Liver (tissue), 9 donors: ENCODE measurements around the gene MCF2. TPM values are rescaled to one million over a fixed set of nuclear protein-coding genes. Genes with fewer than 3 reads are reported as not detected.

ENCODE experiments used
- DNase-seq: peaks from one replicate; pipeline ENCODE4 v3.0.0-alpha.2; 2017; ENCODE audit warnings: low spot score
- H3K27ac ChIP-seq, 2 donors: one replicate each; pipeline ENCODE4 v1.7.0; 2013; ENCODE audit warnings: inconsistent platforms in 2 of 2, low read length in 2 of 2, control low read depth in 1 of 2, low read depth in 1 of 2, mild to moderate bottlenecking in 1 of 2
- H3K27me3 ChIP-seq, 4 donors: one replicate each; pipeline versions ENCODE4 v1.6.1 to v1.7.0; 2013; ENCODE audit warnings: low read length in 3 of 4, inconsistent platforms in 1 of 4, mild to moderate bottlenecking in 1 of 4, moderate library complexity in 1 of 4; ENCODE audit not compliant: control insufficient read depth in 4 of 4, insufficient read depth in 4 of 4
- H3K36me3 ChIP-seq, 4 donors: one replicate each; pipeline versions ENCODE4 v1.6.1 to v1.7.0; 2013; ENCODE audit warnings: low read length in 3 of 4, mild to moderate bottlenecking in 3 of 4, low read depth in 1 of 4, moderate library complexity in 1 of 4; ENCODE audit not compliant: control insufficient read depth in 4 of 4, insufficient read depth in 3 of 4
- H3K4me1 ChIP-seq, 4 donors: one replicate each; pipeline versions ENCODE4 v1.6.1 to v1.7.0; 2013; ENCODE audit warnings: low read length in 3 of 4, mild to moderate bottlenecking in 3 of 4, moderate library complexity in 1 of 4; ENCODE audit not compliant: control insufficient read depth in 4 of 4, insufficient read depth in 4 of 4
- H3K4me3 ChIP-seq, 3 donors: one replicate each; pipeline versions ENCODE4 v1.6.1 to v1.7.0; 2013; ENCODE audit warnings: low read length in 3 of 3, control low read depth in 1 of 3, low read depth in 1 of 3, mild to moderate bottlenecking in 1 of 3
- H3K9ac ChIP-seq, 2 donors: one replicate each; pipeline ENCODE4 v1.7.0; 2013; ENCODE audit warnings: low read length in 2 of 2, mild to moderate bottlenecking in 2 of 2, moderate library complexity in 2 of 2, control low read depth in 1 of 2, low read depth in 1 of 2
- H3K9me3 ChIP-seq, 4 donors: one replicate each; pipeline versions ENCODE4 v1.6.1 to v1.7.0; 2013; ENCODE audit warnings: low read length in 3 of 4; ENCODE audit not compliant: control insufficient read depth in 4 of 4
- ATF3 ChIP-seq: IDR thresholded peaks from 2 replicates; pipeline ENCODE4 v1.6.1; 2016; ENCODE audit warnings: antibody characterized with exemption
- CTCF ChIP-seq: fragments of 150-350 bp; IDR thresholded peaks from 2 replicates; pipeline ENCODE4 v1.5.1; 2017; ENCODE audit warnings: improper control_type of control experiment, low read depth, low read length; ENCODE audit not compliant: missing input control
- EGR1 ChIP-seq, 2 donors: IDR thresholded peaks; 2 replicates each; pipeline ENCODE4 v1.6.1; 2016 to 2018; ENCODE audit warnings: antibody characterized with exemption in 2 of 2, low read depth in 2 of 2
- FOXA1 ChIP-seq: IDR thresholded peaks from 2 replicates; pipeline ENCODE4 v1.6.1; 2016; ENCODE audit warnings: antibody characterized with exemption
- FOXA2 ChIP-seq: IDR thresholded peaks from 2 replicates; pipeline ENCODE4 v1.6.1; 2016; ENCODE audit warnings: antibody characterized with exemption
- GABPA ChIP-seq, 2 donors: IDR thresholded peaks in 1 of 2; conservative IDR thresholded peaks in 1 of 2; 2 replicates each; pipeline ENCODE4 v1.6.1; 2016; ENCODE audit warnings: antibody characterized with exemption in 2 of 2, mild to moderate bottlenecking in 1 of 2, moderate library complexity in 1 of 2
- HNF4A ChIP-seq, 2 donors: conservative IDR thresholded peaks; 2 replicates each; pipeline ENCODE4 v1.6.1; 2016; ENCODE audit warnings: antibody characterized with exemption in 2 of 2, mild to moderate bottlenecking in 2 of 2
- HNF4G ChIP-seq: IDR thresholded peaks from 2 replicates; pipeline ENCODE4 v1.6.1; 2016; ENCODE audit warnings: antibody characterized with exemption
- JUND ChIP-seq, 2 donors: IDR thresholded peaks; 2 replicates each; pipeline ENCODE4 v1.6.1; 2016; ENCODE audit warnings: antibody characterized with exemption in 2 of 2
- MAX ChIP-seq: IDR thresholded peaks from 2 replicates; pipeline ENCODE4 v1.6.1; 2016; ENCODE audit warnings: antibody characterized with exemption
- NR2F2 ChIP-seq: IDR thresholded peaks from 2 replicates; pipeline ENCODE4 v1.6.1; 2016; ENCODE audit warnings: antibody characterized with exemption
- RAD21 ChIP-seq, 2 donors: IDR thresholded peaks; 2 replicates each; pipeline ENCODE4 v1.6.1; 2016; ENCODE audit warnings: antibody characterized with exemption in 2 of 2, mild to moderate bottlenecking in 2 of 2
- REST ChIP-seq: IDR thresholded peaks from 2 replicates; pipeline ENCODE4 v1.6.1; 2016; ENCODE audit warnings: antibody characterized with exemption, mild to moderate bottlenecking
- RXRA ChIP-seq, 2 donors: IDR thresholded peaks; 2 replicates each; pipeline ENCODE4 v1.6.1; 2017 to 2018; ENCODE audit warnings: antibody characterized with exemption in 2 of 2, mild to moderate bottlenecking in 1 of 2
- SP1 ChIP-seq: IDR thresholded peaks from 2 replicates; pipeline ENCODE4 v1.6.1; 2018; ENCODE audit warnings: antibody characterized with exemption, mild to moderate bottlenecking
- TAF1 ChIP-seq: conservative IDR thresholded peaks from 2 replicates; pipeline ENCODE4 v1.6.1; 2016; ENCODE audit warnings: antibody characterized with exemption, mild to moderate bottlenecking
- YY1 ChIP-seq: IDR thresholded peaks from 2 replicates; pipeline ENCODE4 v1.6.1; 2016; ENCODE audit warnings: antibody characterized with exemption, mild to moderate bottlenecking
- ZBTB33 ChIP-seq: IDR thresholded peaks from 2 replicates; pipeline ENCODE4 v1.6.1; 2016; ENCODE audit warnings: antibody characterized with exemption
- WGBS: extraction: QIAGEN DNeasy Blood & Tissue Kit; methylation state at CpG from one replicate; pipeline ENCODE4 v1.1.7; 2013; 5-methylcytosine and 5-hydroxymethylcytosine counted together
- polyA plus RNA-seq, 2 donors: library from polyadenylated mRNA; stranded (reverse) in 1 of 2; unstranded in 1 of 2; fragments of 200-250 nt in 1 of 2; fragments of >200 nt in 1 of 2; fragmentation: Nextera tagmentation in 1 of 2; extraction: Ambion mirVana in 1 of 2; gene quantifications; one replicate each; pipeline versions ENCODE4 v1.2.1 to v1.2.3, GENCODE V29; 2013 to 2015
- total RNA-seq, 2 donors: library from RNA; depleted of rRNA; stranded (reverse); fragments of >200 nt; gene quantifications; one replicate each; pipeline ENCODE4 v1.2.3, GENCODE V29; 2014
- donor health status: healthy.
- donor health status: healthy.
- donor health status: healthy.
- donor health status: healthy.
- donor health status: healthy.

MCF2 gene
- total and polyA plus RNA-seq, 4 donors = 0.03 to 0.33 (median 0.08) TPM

GRCh38 chrX:139720979-139721378, 13.0 kb upstream of the MCF2 start:
- Histone ChIP-seq H3K9ac (no peak overlapping the region), H3K36me3 (no peaks in the 10 kb centered on the region), H3K27me3 (no peaks in the 10 kb centered on the region), H3K27ac (no peak overlapping the region), H3K4me1 (no peaks in the 10 kb centered on the region), H3K9me3 (no peaks in the 10 kb centered on the region), H3K4me3 (no peak overlapping the region)
- WGBS = 92% methylated on average over 6 of the region's 6 CpGs
- no peak for DNase-seq
- TF ChIP-seq FOXA2 (no peak), ZBTB33 (no peak), RXRA (IDR thresholded peaks at IDR 0.05) (no peak), CTCF (no peak), ATF3 (no peak), SP1 (no peak), EGR1 (IDR thresholded peaks at IDR 0.05; ENCODE audit: low read depth in 2 of 2) (no peak), JUND (IDR thresholded peaks at IDR 0.05) (no peak)

- Histone ChIP-seq H3K4me1 (no peaks in the 10 kb centered on the region), H3K36me3 (no peaks in the 10 kb centered on the region), H3K9me3 (no peaks in the 10 kb centered on the region), H3K4me3 (no peak overlapping the region), H3K27ac (no peak overlapping the region), H3K27me3 (no peaks in the 10 kb centered on the region), H3K9ac (no peak overlapping the region)
- DNase-seq = no peak
- TF ChIP-seq GABPA (IDR thresholded peaks at IDR 0.05 in 1 of 2, conservative IDR thresholded peaks at IDR 0.05 in 1 of 2) (no peak), HNF4G (no peak), NR2F2 (no peak), JUND (IDR thresholded peaks at IDR 0.05) (no peak), ZBTB33 (no peak), REST (no peak), EGR1 (IDR thresholded peaks at IDR 0.05; ENCODE audit: low read depth in 2 of 2) (no peak), RXRA (IDR thresholded peaks at IDR 0.05) (no peak), FOXA1 (no peak), CTCF (no peak), YY1 (no peak), RAD21 (IDR thresholded peaks at IDR 0.05) (no peak), MAX (no peak), ATF3 (no peak), SP1 (no peak), FOXA2 (no peak), HNF4A (conservative IDR thresholded peaks at IDR 0.05) (no peak), TAF1 (no peak)
- WGBS = 60% methylated on average over 5 of the region's 5 CpGs
Observed at GRCh38 chrX:139720136-139720535, 12.2 kb upstream of the MCF2 start.
